K562 (cell line): ENCODE results near the gene PIK3CB. TPM values are rescaled to one million over a fixed set of nuclear protein-coding genes. Genes with fewer than 3 reads are reported as not detected.

Experiments used
- BRCA1 ChIP-seq, 2 experiments: fragments of 450-650 bp in 1 of 2; sonication (generic) in 1 of 2; formaldehyde crosslinking in 1 of 2; IDR thresholded peaks; 2 replicates each; pipeline versions ENCODE4 v1.5.0 to v1.6.1; 2017 to 2020; ENCODE audit warnings: mild to moderate bottlenecking in 1 of 2, missing genetic modification reagents in 1 of 2
- GABPB2 ChIP-seq: fragments of 250-450 bp; sonication (Bioruptor Pico); conservative IDR thresholded peaks from 2 replicates; pipeline ENCODE4 v1.5.1; 2021; ENCODE audit warnings: mild to moderate bottlenecking
- HNRNPUL1 ChIP-seq: fragments of 200-400 bp; formaldehyde crosslinking; IDR thresholded peaks from 2 replicates; pipeline ENCODE4 v1.6.1; 2017; ENCODE audit warnings: low read length
- HOXB6 ChIP-seq: fragments of 250-450 bp; sonication (Bioruptor Pico); IDR thresholded peaks from 2 replicates; pipeline ENCODE4 v1.5.1; 2022; ENCODE audit warnings: mild to moderate bottlenecking, borderline replicate concordance
- MECOM ChIP-seq: fragments of 250-450 bp; sonication (Bioruptor Pico); IDR thresholded peaks from 2 replicates; pipeline ENCODE4 v1.8.0; 2022; ENCODE audit warnings: inconsistent platforms
- MYBL2 ChIP-seq, 2 experiments: fragments of 450-650 bp in 1 of 2; sonication (generic) in 1 of 2; formaldehyde crosslinking in 1 of 2; IDR thresholded peaks; 2 replicates each; pipeline versions ENCODE4 v1.6.1 to v1.8.1; 2017 to 2022; ENCODE audit warnings: borderline replicate concordance in 1 of 2, inconsistent platforms in 1 of 2, low read depth in 1 of 2, mild to moderate bottlenecking in 1 of 2, missing genetic modification reagents in 1 of 2, moderate library complexity in 1 of 2
- RBM22 ChIP-seq: fragments of 200-400 bp; formaldehyde crosslinking; IDR thresholded peaks from 2 replicates; pipeline ENCODE4 v1.6.1; 2018; ENCODE audit warnings: low read length, low read depth; ENCODE audit not compliant: poor library complexity, severe bottlenecking
- SIN3A ChIP-seq, 2 experiments: fragments of 150-350 bp in 1 of 2; IDR thresholded peaks; 2 replicates each; pipeline ENCODE4 v1.6.1; 2011 to 2016; ENCODE audit warnings: borderline replicate concordance in 2 of 2, low read depth in 2 of 2, low read length in 2 of 2, mild to moderate bottlenecking in 2 of 2, moderate library complexity in 2 of 2; ENCODE audit not compliant: control insufficient read depth in 1 of 2
- THRB ChIP-seq: fragments of 450-650 bp; formaldehyde crosslinking; conservative IDR thresholded peaks from 2 replicates; pipeline ENCODE4 v1.4.0; 2022; ENCODE audit warnings: mild to moderate bottlenecking, missing genetic modification characterization
- ZFP30 ChIP-seq: fragments of 250-450 bp; sonication (Bioruptor Pico); IDR thresholded peaks from 2 replicates; pipeline ENCODE4 v1.8.0; 2022; ENCODE audit warnings: moderate library complexity, mild to moderate bottlenecking, inconsistent platforms, borderline replicate concordance
- ZNF146 ChIP-seq: IDR thresholded peaks from one replicate; pipeline ENCODE4 v1.6.1; 2018; ENCODE audit warnings: missing compliant biosample characterization; ENCODE audit not compliant: unreplicated experiment
- ZNF57 ChIP-seq: fragments of 450-650 bp; formaldehyde crosslinking; IDR thresholded peaks from 2 replicates; pipeline ENCODE4 v1.4.0; 2020; ENCODE audit warnings: mild to moderate bottlenecking, moderate library complexity
- ZNF644 ChIP-seq: fragments of 200-800 bp; sonication (Bioruptor generic); IDR thresholded peaks from 2 replicates; pipeline ENCODE4 v1.6.1; 2016; ENCODE audit warnings: low read depth, missing genetic modification characterization, missing compliant biosample characterization
- ZNF696 ChIP-seq: fragments of 250-450 bp; sonication (Bioruptor Pico); conservative IDR thresholded peaks from 2 replicates; pipeline ENCODE4 v1.4.0; 2020; ENCODE audit warnings: mild to moderate bottlenecking, moderate library complexity
- ZNF764 ChIP-seq: fragments of 250-450 bp; sonication (Bioruptor Pico); IDR thresholded peaks from 2 replicates; pipeline ENCODE4 v1.4.0; 2020; ENCODE audit warnings: low read depth, mild to moderate bottlenecking, moderate library complexity
- polyA plus RNA-seq, 8 experiments: library from polyadenylated mRNA; depleted of rRNA in 4 of 8; stranded (reverse) in 5 of 8; unstranded in 3 of 8; fragments of >200 nt; fragmentation: Nextera tagmentation in 2 of 8; fragmentation: Illumina TruSeq in 1 of 8; extraction: Ambion mirVana in 2 of 8; extraction: Trizol in 1 of 8; gene quantifications; 2 replicates each; pipeline versions ENCODE4 v1.2.1 to v1.2.3, GENCODE V29; 2011 to 2014; ENCODE audit warnings: inconsistent platforms in 1 of 8, missing spikeins in 1 of 8
- total RNA-seq, 7 experiments: library from RNA; depleted of rRNA in 6 of 7; stranded (reverse); fragments of >200 nt in 6 of 7; fragmentation: Illumina TruSeq in 2 of 7; extraction: Trizol in 2 of 7; gene quantifications; 2 replicates each; pipeline versions ENCODE4 v1.2.1 to v1.2.3, GENCODE V29; 2011 to 2021; ENCODE audit warnings: low replicate concordance in 1 of 7
- TF ChIP-seq, protein P1 (sequence below), 2 experiments: IDR thresholded peaks; 2 replicates each; pipeline ENCODE4 v1.6.1; 2011; ENCODE audit warnings: borderline replicate concordance in 1 of 2, control low read depth in 1 of 2, low read depth in 1 of 2, low read length in 1 of 2, mild to moderate bottlenecking in 1 of 2, mixed read lengths in 1 of 2, moderate library complexity in 1 of 2; ENCODE audit not compliant: insufficient read depth in 1 of 2, insufficient read length in 1 of 2, poor library complexity in 1 of 2, severe bottlenecking in 1 of 2; ENCODE audit errors: extremely low read depth in 1 of 2
- TF ChIP-seq, protein P2 (sequence below): IDR thresholded peaks from 3 replicates; pipeline ENCODE4 v1.6.1; 2011; ENCODE audit warnings: borderline replicate concordance, mild to moderate bottlenecking, moderate library complexity; ENCODE audit not compliant: insufficient read length; ENCODE audit errors: extremely low read depth
- TF ChIP-seq, protein P3 (sequence below): fragments of 250-450 bp; sonication (Bioruptor Pico); IDR thresholded peaks from 2 replicates; pipeline ENCODE4 v1.8.0; 2021; ENCODE audit warnings: moderate library complexity, mild to moderate bottlenecking, inconsistent platforms

PIK3CB gene
- total and polyA plus RNA-seq, 9 of the 15 experiments (the other 6 are each of a cell fraction or from before 2014, with no cell fraction given), result 15.3 to 62.6 (median 28.3) TPM

DNA sequence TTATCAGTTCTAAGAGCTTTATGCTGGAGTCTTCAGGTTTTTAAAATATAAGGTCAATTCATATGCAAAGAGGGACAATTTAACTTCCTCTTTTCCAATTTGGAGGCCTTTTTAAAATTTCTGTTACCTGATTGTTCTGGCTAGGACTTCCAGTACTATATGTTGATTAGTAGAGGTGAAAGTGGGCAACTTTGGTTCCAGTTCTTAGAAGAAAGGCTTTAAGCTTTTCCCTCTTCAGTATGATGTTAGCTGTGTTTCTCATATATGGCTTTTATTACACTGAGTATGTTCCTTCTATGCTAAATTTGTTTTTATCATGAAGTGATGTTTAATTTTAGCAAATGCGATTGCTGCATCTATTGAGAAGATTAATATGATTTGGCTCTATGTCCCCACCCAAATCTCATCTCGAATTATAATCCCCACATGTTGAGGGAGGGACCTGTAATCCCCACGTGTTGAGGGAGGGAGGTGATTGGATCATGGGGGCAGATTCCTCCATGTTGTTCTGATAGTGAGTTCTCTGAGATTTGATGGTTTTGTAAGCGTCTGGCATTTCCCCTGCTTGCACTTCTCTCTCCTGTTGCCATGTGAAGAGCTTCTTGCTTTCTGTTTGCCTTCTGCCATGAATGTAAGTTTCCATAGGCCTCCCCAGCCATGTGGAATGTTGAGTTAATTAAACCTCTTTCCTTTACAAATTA lies 192.4 kb downstream of the PIK3CB start (continued):
- no peak for TF ChIP-seq SIN3A (IDR thresholded peaks at IDR 0.05; ENCODE audit: borderline replicate concordance in 2 of 2, control insufficient read depth in 1 of 2, low read depth in 2 of 2, low read length in 2 of 2)
- no peak for TF ChIP-seq MECOM (CRISPR knock-in tag)
- TF ChIP-seq ZNF696 (CRISPR knock-in tag), result no peak
- no peak for TF ChIP-seq ZNF57 (CRISPR knock-in tag)
- 0 out of 2 replicates have a peak, but pooled peaks have one; percentile 45 for TF ChIP-seq THRB (CRISPR knock-in tag)
- no peak for TF ChIP-seq ZNF644 (tag)
- TF ChIP-seq, protein P1, sequence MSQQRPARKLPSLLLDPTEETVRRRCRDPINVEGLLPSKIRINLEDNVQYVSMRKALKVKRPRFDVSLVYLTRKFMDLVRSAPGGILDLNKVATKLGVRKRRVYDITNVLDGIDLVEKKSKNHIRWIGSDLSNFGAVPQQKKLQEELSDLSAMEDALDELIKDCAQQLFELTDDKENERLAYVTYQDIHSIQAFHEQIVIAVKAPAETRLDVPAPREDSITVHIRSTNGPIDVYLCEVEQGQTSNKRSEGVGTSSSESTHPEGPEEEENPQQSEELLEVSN (IDR thresholded peaks at IDR 0.05; ENCODE audit: borderline replicate concordance in 1 of 2, extremely low read depth in 1 of 2, insufficient read depth in 1 of 2, insufficient read length in 1 of 2, low read depth in 1 of 2, low read length in 1 of 2, poor library complexity in 1 of 2, severe bottlenecking in 1 of 2), result peak in 1 of 2 experiments; percentile 21
- no peak for TF ChIP-seq BRCA1 (IDR thresholded peaks at IDR 0.05)
- TF ChIP-seq BRCA1 (CRISPR knock-in tag; IDR thresholded peaks at IDR 0.05), result no peak
- TF ChIP-seq GABPB2, result no peak
- TF ChIP-seq, protein P2, sequence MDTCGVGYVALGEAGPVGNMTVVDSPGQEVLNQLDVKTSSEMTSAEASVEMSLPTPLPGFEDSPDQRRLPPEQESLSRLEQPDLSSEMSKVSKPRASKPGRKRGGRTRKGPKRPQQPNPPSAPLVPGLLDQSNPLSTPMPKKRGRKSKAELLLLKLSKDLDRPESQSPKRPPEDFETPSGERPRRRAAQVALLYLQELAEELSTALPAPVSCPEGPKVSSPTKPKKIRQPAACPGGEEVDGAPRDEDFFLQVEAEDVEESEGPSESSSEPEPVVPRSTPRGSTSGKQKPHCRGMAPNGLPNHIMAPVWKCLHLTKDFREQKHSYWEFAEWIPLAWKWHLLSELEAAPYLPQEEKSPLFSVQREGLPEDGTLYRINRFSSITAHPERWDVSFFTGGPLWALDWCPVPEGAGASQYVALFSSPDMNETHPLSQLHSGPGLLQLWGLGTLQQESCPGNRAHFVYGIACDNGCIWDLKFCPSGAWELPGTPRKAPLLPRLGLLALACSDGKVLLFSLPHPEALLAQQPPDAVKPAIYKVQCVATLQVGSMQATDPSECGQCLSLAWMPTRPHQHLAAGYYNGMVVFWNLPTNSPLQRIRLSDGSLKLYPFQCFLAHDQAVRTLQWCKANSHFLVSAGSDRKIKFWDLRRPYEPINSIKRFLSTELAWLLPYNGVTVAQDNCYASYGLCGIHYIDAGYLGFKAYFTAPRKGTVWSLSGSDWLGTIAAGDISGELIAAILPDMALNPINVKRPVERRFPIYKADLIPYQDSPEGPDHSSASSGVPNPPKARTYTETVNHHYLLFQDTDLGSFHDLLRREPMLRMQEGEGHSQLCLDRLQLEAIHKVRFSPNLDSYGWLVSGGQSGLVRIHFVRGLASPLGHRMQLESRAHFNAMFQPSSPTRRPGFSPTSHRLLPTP, result no peak
- TF ChIP-seq HOXB6, result no peak
- TF ChIP-seq ZNF146 (CRISPR knock-in tag), result no peak
- no peak for TF ChIP-seq MYBL2 (IDR thresholded peaks at IDR 0.05; ENCODE audit: low read depth)
- no peak for TF ChIP-seq MYBL2 (CRISPR knock-in tag; IDR thresholded peaks at IDR 0.05; ENCODE audit: borderline replicate concordance)
- no peak for TF ChIP-seq ZNF764 (CRISPR knock-in tag)
- no peak for TF ChIP-seq ZFP30 (CRISPR knock-in tag)
- TF ChIP-seq, protein P3, sequence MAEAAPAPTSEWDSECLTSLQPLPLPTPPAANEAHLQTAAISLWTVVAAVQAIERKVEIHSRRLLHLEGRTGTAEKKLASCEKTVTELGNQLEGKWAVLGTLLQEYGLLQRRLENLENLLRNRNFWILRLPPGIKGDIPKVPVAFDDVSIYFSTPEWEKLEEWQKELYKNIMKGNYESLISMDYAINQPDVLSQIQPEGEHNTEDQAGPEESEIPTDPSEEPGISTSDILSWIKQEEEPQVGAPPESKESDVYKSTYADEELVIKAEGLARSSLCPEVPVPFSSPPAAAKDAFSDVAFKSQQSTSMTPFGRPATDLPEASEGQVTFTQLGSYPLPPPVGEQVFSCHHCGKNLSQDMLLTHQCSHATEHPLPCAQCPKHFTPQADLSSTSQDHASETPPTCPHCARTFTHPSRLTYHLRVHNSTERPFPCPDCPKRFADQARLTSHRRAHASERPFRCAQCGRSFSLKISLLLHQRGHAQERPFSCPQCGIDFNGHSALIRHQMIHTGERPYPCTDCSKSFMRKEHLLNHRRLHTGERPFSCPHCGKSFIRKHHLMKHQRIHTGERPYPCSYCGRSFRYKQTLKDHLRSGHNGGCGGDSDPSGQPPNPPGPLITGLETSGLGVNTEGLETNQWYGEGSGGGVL, result no peak
- no peak for TF ChIP-seq HNRNPUL1
- TF ChIP-seq RBM22, result no peak
